ENCODE data around the gene SORCS3.
A peak's percentile ranks its signal among the peaks of the same experiment; 100 is the strongest.

Gene SORCS3

GRCh38 chr10:104612571-104613205, 28.4 kb upstream of the SORCS3 start:
- no peaks in the 10 kb centered on the region for H3K27me3 ChIP-seq (ENCODE audit: insufficient read depth, poor library complexity, severe bottlenecking)
- H3K27ac ChIP-seq (replicated peaks), result no peak overlapping the region
- DNase-seq (ENCODE audit: low read depth in 1 of 2, low spot score in 1 of 2), result no peak
- H3K4me3 ChIP-seq (replicated peaks; ENCODE audit: insufficient read depth, low read length), result no peak overlapping the region
- TF ChIP-seq, protein P1, sequence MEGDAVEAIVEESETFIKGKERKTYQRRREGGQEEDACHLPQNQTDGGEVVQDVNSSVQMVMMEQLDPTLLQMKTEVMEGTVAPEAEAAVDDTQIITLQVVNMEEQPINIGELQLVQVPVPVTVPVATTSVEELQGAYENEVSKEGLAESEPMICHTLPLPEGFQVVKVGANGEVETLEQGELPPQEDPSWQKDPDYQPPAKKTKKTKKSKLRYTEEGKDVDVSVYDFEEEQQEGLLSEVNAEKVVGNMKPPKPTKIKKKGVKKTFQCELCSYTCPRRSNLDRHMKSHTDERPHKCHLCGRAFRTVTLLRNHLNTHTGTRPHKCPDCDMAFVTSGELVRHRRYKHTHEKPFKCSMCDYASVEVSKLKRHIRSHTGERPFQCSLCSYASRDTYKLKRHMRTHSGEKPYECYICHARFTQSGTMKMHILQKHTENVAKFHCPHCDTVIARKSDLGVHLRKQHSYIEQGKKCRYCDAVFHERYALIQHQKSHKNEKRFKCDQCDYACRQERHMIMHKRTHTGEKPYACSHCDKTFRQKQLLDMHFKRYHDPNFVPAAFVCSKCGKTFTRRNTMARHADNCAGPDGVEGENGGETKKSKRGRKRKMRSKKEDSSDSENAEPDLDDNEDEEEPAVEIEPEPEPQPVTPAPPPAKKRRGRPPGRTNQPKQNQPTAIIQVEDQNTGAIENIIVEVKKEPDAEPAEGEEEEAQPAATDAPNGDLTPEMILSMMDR (IDR thresholded peaks at IDR 0.05; ENCODE audit: insufficient read depth, low read length), result no peak
- no peak for TF ChIP-seq POLR2AphosphoS5 (IDR thresholded peaks at IDR 0.05; ENCODE audit: low read depth)
- TF ChIP-seq REST (IDR thresholded peaks at IDR 0.05; ENCODE audit: insufficient replicate concordance, low read depth), result no peak
- no peak for TF ChIP-seq GABPA (IDR thresholded peaks at IDR 0.05; ENCODE audit: low read depth)
- TF ChIP-seq SPI1 (IDR thresholded peaks at IDR 0.05; ENCODE audit: borderline replicate concordance, low read depth), result no peak

GRCh38 chr10:104613406-104613805, 27.7 kb upstream of the SORCS3 start:
- DNase-seq (ENCODE audit: low read depth in 1 of 2, low spot score in 1 of 2), result no peak
- H3K27ac ChIP-seq (replicated peaks), result no peak overlapping the region
- no peaks in the 10 kb centered on the region for H3K27me3 ChIP-seq (ENCODE audit: insufficient read depth, poor library complexity, severe bottlenecking)
- no peak for TF ChIP-seq SPI1 (IDR thresholded peaks at IDR 0.05; ENCODE audit: borderline replicate concordance, low read depth)
- no peak for TF ChIP-seq POLR2AphosphoS5 (IDR thresholded peaks at IDR 0.05; ENCODE audit: low read depth)
- TF ChIP-seq, protein P1 (IDR thresholded peaks at IDR 0.05; ENCODE audit: insufficient read depth, low read length), result no peak
- TF ChIP-seq REST (IDR thresholded peaks at IDR 0.05; ENCODE audit: insufficient replicate concordance, low read depth), result no peak
- no peak for TF ChIP-seq GABPA (IDR thresholded peaks at IDR 0.05; ENCODE audit: low read depth)
- no peak overlapping the region for H3K4me3 ChIP-seq (replicated peaks; ENCODE audit: insufficient read depth, low read length)

GRCh38 chr10:104614245-104614831, 26.8 kb upstream of the SORCS3 start:
- Histone ChIP-seq H3K27ac (replicated peaks) (no peak overlapping the region), H3K27me3 (ENCODE audit: insufficient read depth, poor library complexity, severe bottlenecking) (no peaks in the 10 kb centered on the region), H3K4me3 (replicated peaks; ENCODE audit: insufficient read depth, low read length) (no peak overlapping the region)
- TF ChIP-seq, protein P1 (IDR thresholded peaks at IDR 0.05; ENCODE audit: insufficient read depth, low read length), result peak; percentile 38
- TF ChIP-seq GABPA (IDR thresholded peaks at IDR 0.05; ENCODE audit: low read depth) (no peak), SPI1 (IDR thresholded peaks at IDR 0.05; ENCODE audit: borderline replicate concordance, low read depth) (no peak), REST (IDR thresholded peaks at IDR 0.05; ENCODE audit: insufficient replicate concordance, low read depth) (no peak), POLR2AphosphoS5 (IDR thresholded peaks at IDR 0.05; ENCODE audit: low read depth) (no peak)
- peak in 1 of 2 experiments; percentile 25 for DNase-seq (ENCODE audit: low read depth in 1 of 2, low spot score in 1 of 2)

Data from HL-60 (cell line).